ENCODE measurements around the gene FOXP4.
A peak's percentile ranks its signal among the peaks of the same experiment; 100 is the strongest.

Gene FOXP4

DNA sequence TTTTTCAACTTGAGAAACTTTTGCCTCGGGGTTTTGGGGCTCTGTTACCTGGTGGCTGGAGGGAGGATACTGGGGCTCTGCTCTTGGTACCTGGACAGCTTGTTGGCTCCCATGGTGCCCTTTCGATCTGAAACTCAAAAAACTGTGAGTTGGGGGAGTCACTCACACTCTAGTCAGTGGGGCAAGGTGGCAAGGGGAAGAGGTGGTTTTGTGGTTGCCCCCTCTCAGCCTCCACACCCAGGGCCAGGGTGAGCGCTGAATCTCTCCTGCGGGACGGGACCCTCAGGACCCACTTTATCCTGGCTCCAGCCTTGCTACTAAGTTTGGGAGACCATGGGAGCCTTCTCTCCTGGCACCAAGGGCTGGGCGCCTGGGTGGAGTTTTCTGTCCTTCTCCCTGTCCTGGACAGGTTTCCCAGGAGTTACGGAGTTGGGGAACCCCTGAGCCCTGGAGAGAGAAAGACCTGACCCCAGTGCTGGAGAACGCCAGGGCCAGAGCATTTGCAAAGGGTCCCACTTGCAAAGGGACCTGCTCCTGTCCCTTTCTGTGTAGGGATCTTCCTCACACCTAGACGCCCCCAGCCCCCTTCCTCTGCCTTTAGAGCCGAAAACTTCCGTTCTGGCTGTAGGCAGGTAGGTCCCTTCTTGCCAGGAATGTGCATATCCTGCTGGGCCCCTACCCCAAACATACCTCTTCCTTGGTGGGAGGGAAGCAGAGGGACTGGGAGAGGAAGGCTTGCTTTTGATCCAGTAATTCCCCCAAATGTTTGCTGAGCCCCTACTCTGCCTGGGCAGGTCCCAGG is 2.9 kb downstream of the FOXP4 start:
- no peak for DNase-seq

GRCh38 chr6:41549673-41550072 is 3.5 kb downstream of the FOXP4 start:
- DNase-seq: no peak

GRCh38 chr6:41551086-41551700 is 5.0 kb downstream of the FOXP4 start:
- no peak for DNase-seq

- no peak for DNase-seq
Observed at GRCh38 chr6:41551857-41552256, 5.7 kb downstream of the FOXP4 start.

DNA sequence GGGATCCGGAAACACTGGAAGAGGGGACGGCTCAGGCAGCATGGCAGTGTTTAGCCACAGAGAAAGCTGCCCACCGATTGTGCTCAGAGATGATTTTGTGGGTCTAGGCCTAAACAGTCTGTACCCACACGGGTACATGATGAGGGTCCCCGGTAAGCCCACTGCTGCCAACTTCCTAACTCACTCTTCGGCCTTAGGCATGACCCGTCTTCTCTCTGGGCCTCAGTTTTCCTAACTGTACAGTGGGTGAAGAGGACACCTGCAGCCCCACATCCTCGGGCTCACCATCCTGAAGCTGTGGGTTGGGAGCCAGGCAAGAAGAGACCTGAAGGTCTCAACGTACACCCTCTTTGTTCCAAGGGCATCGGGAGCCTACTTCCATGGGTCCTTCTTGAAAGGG is 6.5 kb downstream of the FOXP4 start:
- DNase-seq: no peak

DNA sequence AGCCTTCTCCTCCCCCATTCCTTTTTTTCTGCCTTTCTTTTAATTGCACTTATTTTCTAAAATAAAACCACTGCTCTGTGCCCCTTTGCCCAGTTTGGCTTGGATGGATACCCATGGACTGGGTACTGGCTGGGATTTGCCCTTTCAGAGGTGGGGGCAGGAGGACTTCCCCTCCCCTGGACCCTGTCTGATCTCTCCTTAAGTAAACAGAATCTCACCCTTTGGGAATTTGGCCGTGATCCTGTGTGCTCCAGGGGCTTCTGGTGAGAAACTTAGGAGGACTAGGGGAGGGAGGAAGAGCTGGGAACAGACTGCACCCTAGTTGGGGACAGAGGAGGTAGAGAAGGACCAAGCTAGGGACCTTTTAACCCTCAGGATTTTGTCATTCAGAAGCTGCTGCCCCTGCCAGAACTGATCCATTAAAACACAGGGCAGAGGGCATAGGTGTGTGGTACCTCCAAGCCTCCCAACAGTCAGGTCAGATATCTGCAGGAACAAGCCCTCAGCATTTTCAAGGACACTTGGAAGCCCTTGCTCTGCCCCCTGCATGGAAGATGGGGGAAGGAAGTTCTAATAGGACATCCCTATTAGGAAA is 7.3 kb downstream of the FOXP4 start:
- no peak for DNase-seq

DNA sequence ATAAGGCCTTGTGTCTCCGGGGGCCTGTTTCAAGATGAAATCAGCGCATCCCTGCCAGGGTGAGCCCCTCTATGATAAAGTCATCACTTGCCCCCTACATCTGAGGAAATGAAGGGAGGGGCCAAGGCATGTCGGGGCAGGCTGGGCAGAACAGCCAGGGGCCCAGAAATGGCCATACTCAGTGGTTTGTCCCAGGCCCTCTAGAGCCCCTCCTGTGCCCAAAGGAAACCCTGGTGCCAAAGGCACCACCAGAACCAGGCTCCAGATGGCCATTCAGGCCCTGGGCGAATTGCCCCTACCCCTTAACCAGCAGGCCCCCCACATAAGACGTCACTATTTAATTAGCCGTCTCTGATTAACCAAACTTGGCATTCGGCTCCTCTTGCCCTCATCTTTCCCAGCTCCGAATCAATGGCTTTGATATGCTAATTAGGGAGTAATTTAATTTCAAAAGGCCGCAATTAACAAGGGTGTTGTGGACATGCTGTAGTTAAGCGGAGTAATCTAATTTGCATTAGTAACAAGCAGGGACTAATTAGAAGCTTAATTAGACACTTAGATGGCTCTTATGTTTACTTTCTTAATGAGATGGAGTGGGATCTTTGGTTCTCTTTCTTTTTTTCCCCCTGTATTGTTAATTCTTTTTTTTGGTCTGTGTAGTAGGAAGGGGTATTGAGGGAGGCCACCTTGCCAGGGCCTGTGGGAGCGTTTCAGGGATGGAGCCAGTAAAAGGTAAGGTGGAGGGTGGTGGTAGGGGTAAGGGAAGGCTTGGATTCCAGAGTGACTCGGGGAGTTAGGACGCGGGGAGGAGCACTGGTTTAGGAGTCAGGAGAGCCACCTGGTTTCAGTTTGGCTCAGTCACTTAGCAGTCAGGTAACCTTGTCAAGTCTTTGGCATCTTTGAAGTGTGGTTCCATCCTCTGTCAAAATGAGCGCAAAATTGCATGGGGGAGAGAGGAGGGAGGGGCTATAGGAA is 9.4 kb downstream of the FOXP4 start:
- DNase-seq: no peak

DNA sequence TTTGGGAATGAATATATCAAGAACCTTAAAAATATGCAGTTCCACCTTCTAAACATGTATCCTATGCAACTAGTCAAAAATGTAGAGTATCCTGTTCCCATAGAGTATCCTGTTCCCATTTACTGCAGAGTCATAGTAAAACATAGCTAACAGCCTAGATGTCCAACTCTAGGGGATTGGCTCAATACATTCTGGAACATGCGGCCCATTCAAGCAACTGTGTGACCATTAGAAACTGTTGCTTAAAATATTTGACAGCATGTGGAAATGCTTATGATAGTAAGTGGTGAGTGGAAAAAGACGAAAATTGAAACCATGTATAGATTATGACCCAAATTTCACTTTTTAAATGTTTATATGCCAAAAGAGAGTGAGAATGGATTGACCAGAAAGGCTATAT is 11.2 kb downstream of the FOXP4 start:
- DNase-seq: no peak

DNA sequence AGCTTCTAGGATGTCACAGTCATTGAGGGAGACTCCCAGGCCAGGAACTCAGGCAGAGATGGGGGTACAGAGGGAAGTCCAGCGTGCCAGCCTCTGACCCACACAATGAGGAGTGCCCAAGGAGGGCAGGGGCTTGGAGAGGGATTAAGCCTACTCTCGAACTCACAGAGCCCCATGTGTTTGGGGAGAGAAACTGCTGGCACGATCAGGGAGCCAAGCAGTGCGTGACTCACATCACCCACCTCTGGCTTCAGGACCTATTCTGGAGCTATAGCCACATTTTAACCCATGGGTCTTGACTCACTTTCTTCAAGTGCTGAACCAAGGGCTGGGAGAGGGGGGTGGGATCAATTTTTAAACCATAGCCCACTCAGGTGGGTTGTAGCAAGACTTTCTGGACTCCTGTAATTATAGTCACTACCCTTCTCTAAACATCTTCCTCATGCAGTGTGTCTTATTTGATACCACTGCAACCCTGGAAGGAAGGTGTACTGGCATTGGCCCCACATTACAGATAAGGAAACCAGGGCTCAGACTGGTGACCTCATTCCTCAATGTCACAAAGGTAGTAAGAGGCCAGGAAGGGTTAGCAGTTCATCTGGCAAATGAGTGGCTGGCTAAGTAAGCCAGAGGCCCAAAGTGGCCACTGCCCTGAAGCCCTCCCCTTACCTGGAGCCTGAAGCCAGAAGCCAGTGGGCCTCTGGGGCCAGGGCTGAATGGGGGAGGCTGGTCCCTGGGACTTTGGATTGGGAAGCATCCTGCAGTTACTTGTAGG is 12.0 kb downstream of the FOXP4 start:
- DNase-seq: no peak

DNA sequence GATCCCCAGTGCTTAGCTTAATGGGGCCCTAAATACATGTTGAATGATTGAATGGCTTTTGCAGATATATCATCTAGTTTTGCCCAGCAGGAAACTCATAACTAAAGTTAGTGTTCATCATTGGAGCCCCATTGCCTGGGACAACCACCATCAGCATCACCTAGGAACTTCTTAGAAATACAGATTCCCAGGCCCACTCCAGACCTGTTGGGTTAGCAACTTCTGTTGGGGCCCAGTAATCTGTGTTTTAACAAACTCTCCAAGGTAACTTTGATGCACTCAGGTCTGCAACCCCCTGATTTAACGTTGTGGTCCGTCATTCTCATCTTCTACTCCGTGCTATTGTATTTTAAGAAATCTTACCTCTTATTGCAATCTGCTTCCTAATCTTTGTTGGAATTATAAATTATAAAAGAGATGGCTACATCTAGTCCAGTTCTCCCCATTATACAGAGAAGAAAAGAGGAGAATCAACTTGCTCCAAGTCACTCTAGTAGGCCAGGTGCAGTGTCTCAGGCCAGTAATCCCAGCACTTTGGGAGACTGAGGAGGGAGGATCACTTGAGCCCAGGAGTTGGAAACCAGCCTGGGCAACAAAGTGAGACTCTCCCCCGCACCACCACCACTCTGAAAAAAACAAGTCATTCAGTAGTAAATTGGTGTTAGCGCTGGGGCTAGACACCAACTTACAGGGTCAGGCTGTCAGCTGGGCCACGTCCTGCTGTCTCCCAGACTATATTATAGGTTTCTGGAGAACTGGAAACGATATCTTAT is 13.7 kb downstream of the FOXP4 start:
- no peak for DNase-seq

- DNase-seq: peak; percentile 43
Observed at GRCh38 chr6:41560431-41561192, 14.4 kb downstream of the FOXP4 start.

- DNase-seq: no peak
Observed at GRCh38 chr6:41561416-41561815, 15.2 kb downstream of the FOXP4 start.

- no peak for DNase-seq
Observed at GRCh38 chr6:41561931-41562911, 16.0 kb downstream of the FOXP4 start.

GRCh38 chr6:41563060-41563776 is 17.0 kb downstream of the FOXP4 start:
- no peak for DNase-seq

DNA sequence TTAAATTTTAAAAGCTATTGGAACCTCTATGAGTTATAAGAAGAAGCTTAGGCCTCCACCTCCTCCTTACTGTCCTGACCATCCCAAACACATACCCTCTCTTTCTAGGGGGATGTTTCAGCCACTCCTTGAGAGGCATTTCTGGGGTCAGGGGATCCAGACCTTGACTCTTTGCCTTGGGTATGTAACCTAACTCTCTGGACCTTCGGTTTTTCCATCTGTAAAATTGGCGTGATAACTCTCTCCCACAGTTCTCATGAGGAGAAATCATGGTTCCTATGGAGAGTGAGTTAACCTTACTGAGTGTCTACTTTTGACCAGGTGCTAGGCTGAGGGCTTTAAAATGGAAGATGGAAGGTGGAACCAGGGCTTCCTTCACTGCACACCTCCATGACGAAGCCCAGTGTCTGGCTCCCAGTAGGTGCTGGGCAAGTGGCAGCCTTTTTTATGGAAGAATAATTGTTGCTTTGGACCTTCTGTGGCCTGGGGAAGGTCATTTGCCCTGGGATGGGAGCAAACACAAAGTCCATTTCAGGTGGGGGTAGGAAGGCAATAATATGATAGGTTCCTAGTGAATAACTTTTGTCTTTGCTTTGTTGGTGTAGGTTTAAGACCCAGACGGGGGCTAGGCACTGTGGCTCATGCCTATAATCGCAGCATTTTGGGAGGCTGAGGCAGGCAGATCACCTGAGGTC is 18.4 kb downstream of the FOXP4 start:
- DNase-seq: no peak

GRCh38 chr6:41565701-41566100 is 19.5 kb downstream of the FOXP4 start:
- DNase-seq: no peak

DNA sequence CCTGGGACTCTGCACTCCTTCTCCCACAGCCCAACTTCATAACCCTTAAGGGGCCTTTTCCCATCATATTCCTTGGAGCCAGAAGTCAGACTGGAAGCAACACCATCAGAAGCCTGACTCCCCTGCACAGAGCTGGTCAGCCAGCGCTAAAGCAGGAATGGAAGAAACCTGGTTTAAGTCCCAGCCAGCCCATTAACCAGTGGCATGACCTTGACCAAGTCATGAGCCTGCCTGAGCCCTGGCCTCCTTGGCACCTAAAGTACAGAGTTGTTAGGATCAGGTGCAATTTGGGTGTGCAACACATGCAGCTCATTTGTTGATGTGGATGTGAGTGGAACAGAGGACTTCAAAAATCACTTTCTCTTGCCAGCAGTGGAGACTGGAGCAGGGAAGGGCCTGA is 20.8 kb downstream of the FOXP4 start:
- DNase-seq: no peak

DNA sequence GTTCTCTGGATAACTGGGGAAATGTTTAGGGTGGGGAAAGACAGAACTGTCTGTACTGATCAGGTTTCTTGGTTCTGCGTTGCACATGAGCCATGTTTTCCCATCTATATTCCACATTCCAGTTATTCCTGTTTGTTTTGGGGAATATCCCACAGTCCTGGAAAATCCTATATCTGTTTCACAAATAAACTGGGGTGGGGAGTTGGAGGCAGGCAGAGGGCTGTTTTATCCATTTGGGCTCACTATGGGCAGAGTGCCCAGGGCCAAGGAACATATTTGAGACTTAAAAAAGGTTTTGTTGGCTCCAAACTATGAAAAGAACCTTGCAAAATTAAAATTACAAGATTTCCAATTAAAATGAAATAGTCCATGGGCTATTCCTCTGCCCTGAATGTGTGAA is 21.5 kb downstream of the FOXP4 start:
- DNase-seq: no peak

Data from OCI-M1 (cell line).